HCT116 (cell line): ENCODE results near the gene LHX4. TPM values are rescaled to one million over a fixed set of nuclear protein-coding genes. Genes with fewer than 3 reads are reported as not detected.

Experiments used
- ATAC-seq: fragments of 200-7000 bp; cut with Tn5 transposase; 2 replicates; pipeline ENCODE4 v1.9.1; 2020; ENCODE audit warnings: mild to moderate bottlenecking, moderate library complexity
- BruUV-seq: library from RNA; stranded (reverse); fragments of 400-500 nt; replicated peaks from 2 replicates; lab custom pipeline; 2021; lab: Mats Ljungman, UMichigan
- CTCF ChIA-PET: fragments of 300-600 bp; sonication (Branson Sonifier 250); formaldehyde crosslinking; loops from one replicate; lab custom pipeline; 2021; ENCODE audit warnings: antibody characterized with exemption; lab: Charles Lee
- POLR2A ChIA-PET: fragments of 300-600, 350-600 bp; sonication (Branson Sonifier 250); formaldehyde crosslinking; loops from one replicate; lab custom pipeline; 2021; ENCODE audit warnings: antibody characterized with exemption; lab: Charles Lee
- RAD21 ChIA-PET, 2 experiments: fragments of 300-600 bp; sonication (Branson Sonifier 250); formaldehyde crosslinking; loops; one replicate each; lab custom pipeline; 2023; ENCODE audit warnings: low total read pairs in 2 of 2; ENCODE audit not compliant: uncharacterized antibody in 2 of 2, unreplicated experiment in 2 of 2, low non-redundant PET in 1 of 2; lab: Charles Lee
- DNase-seq: peaks from one replicate; pipeline ENCODE4 v3.0.0-alpha.2; 2010; ENCODE audit warnings: low read depth, low spot score
- H2AFZ ChIP-seq: fragments of 200-600 bp; shearing (Covaris generic), sonication (generic); 2 replicates; pipeline ENCODE4 v1.6.1; 2017; ENCODE audit warnings: low read depth, mixed run types, mixed read lengths, antibody characterized with exemption, low read length; ENCODE audit not compliant: poor library complexity, severe bottlenecking
- H3K27ac ChIP-seq: 2 replicates; pipeline ENCODE4 v1.5.1; 2012; ENCODE audit warnings: low read depth, low read length
- H3K27me3 ChIP-seq: fragments of 200-600 bp; sonication (generic); 2 replicates; pipeline ENCODE4 v1.6.1; 2016; ENCODE audit warnings: mixed run types, low read length, mixed read lengths; ENCODE audit not compliant: insufficient read depth
- H3K36me3 ChIP-seq, 2 experiments: fragments of 200-500 bp in 1 of 2; fragments of 200-600 bp in 1 of 2; sonication (Bioruptor generic) in 1 of 2; sonication (generic) in 1 of 2; 2 replicates each; pipeline versions ENCODE4 v1.5.1 to v1.6.1; 2014 to 2016; ENCODE audit warnings: low read length in 2 of 2, inconsistent platforms in 1 of 2, mixed read lengths in 1 of 2, mixed run types in 1 of 2; ENCODE audit not compliant: insufficient read depth in 2 of 2, control insufficient read depth in 1 of 2
- H3K4me1 ChIP-seq, 2 experiments: fragments of 200-600 bp in 1 of 2; sonication (generic) in 1 of 2; 2 replicates each; pipeline versions ENCODE4 v1.5.1 to v1.6.1; 2012 to 2017; ENCODE audit warnings: low read length in 2 of 2, inconsistent platforms in 1 of 2, mild to moderate bottlenecking in 1 of 2, mixed read lengths in 1 of 2, mixed run types in 1 of 2, moderate library complexity in 1 of 2; ENCODE audit not compliant: insufficient read depth in 2 of 2, control insufficient read depth in 1 of 2
- H3K4me2 ChIP-seq: fragments of 200-600 bp; sonication (generic); 2 replicates; pipeline ENCODE4 v1.6.1; 2017; ENCODE audit warnings: mixed run types, low read length, mixed read lengths
- H3K4me3 ChIP-seq, 2 experiments: fragments of 200-600 bp in 1 of 2; sonication (generic) in 1 of 2; replicated peaks in 1 of 2; 2 replicates each; pipeline ENCODE4 v1.5.1; 2011 to 2016; ENCODE audit warnings: low read length in 2 of 2, control low read depth in 1 of 2, low read depth in 1 of 2, mild to moderate bottlenecking in 1 of 2, mixed read lengths in 1 of 2, mixed run types in 1 of 2
- H3K79me2 ChIP-seq: fragments of 200-600 bp; sonication (generic); 2 replicates; pipeline ENCODE4 v1.6.1; 2017; ENCODE audit warnings: mild to moderate bottlenecking, mixed run types, low read length, moderate library complexity, mixed read lengths; ENCODE audit not compliant: insufficient read depth
- H3K9ac ChIP-seq: fragments of 200-600 bp; sonication (generic); 2 replicates; pipeline ENCODE4 v1.6.1; 2016; ENCODE audit warnings: low read length, mixed read lengths
- H3K9me2 ChIP-seq: fragments of 200-600 bp; sonication (generic), shearing (Covaris generic); 2 replicates; pipeline ENCODE4 v1.6.1; 2017; ENCODE audit warnings: mixed run types, mild to moderate bottlenecking, moderate library complexity; ENCODE audit not compliant: insufficient read depth
- H3K9me3 ChIP-seq, 2 experiments: fragments of 200-500 bp in 1 of 2; fragments of 200-600 bp in 1 of 2; sonication (Bioruptor generic) in 1 of 2; sonication (generic) in 1 of 2; 2 replicates each; pipeline ENCODE4 v1.6.1; 2014 to 2017; ENCODE audit warnings: low read length in 2 of 2, mixed read lengths in 2 of 2, inconsistent platforms in 1 of 2, low read depth in 1 of 2, mild to moderate bottlenecking in 1 of 2, mixed run types in 1 of 2, moderate library complexity in 1 of 2; ENCODE audit not compliant: control insufficient read depth in 1 of 2, insufficient read depth in 1 of 2
- H4K20me1 ChIP-seq: fragments of 200-600 bp; sonication (generic), shearing (Covaris generic); 2 replicates; pipeline ENCODE4 v1.6.1; 2017; ENCODE audit warnings: mixed run types, mild to moderate bottlenecking, moderate library complexity; ENCODE audit not compliant: insufficient read depth
- EGR1 ChIP-seq: IDR thresholded peaks from 2 replicates; pipeline ENCODE4 v1.6.1; 2012; ENCODE audit warnings: low read depth
- ELF1 ChIP-seq: IDR thresholded peaks from 2 replicates; pipeline ENCODE4 v1.6.1; 2012; ENCODE audit warnings: low read depth, borderline replicate concordance
- FOSL1 ChIP-seq: IDR thresholded peaks from 2 replicates; pipeline ENCODE4 v1.6.1; 2012; ENCODE audit warnings: low read depth
- JUND ChIP-seq: IDR thresholded peaks from 2 replicates; pipeline ENCODE4 v1.6.1; 2012
- MAX ChIP-seq: IDR thresholded peaks from 2 replicates; pipeline ENCODE4 v1.6.1; 2012
- POLR2AphosphoS5 ChIP-seq: IDR thresholded peaks from 2 replicates; pipeline ENCODE4 v1.6.1; 2011; ENCODE audit warnings: mild to moderate bottlenecking, low read depth, low read length, moderate library complexity
- REST ChIP-seq: IDR thresholded peaks from 2 replicates; pipeline ENCODE4 v1.6.1; 2012; ENCODE audit warnings: low read depth
- SIN3A ChIP-seq: IDR thresholded peaks from 2 replicates; pipeline ENCODE4 v1.6.1; 2012; ENCODE audit warnings: low read depth
- TCF7L2 ChIP-seq: IDR thresholded peaks from 2 replicates; pipeline ENCODE4 v1.7.0; 2011; ENCODE audit warnings: borderline replicate concordance, inconsistent platforms; ENCODE audit not compliant: insufficient read depth, insufficient read length; ENCODE audit errors: extremely low read depth
- intact Hi-C: fragments of 100-400 bp; cut with micrococcal nuclease; formaldehyde crosslinking; loops from 2 replicates; pipeline ENCODE4 v1.10.0; 2022
- total RNA-seq: library from RNA; stranded (reverse); gene quantifications from one replicate; pipeline ENCODE4 v1.2.1, GENCODE V29; 2021; ENCODE audit not compliant: unreplicated experiment

The LHX4 gene
- total RNA-seq, 1 experiment from 2014 or later, result 0.44 TPM

- Histone ChIP-seq H3K79me2 (no peaks in the 10 kb centered on the region), H3K4me1 (peaks cover 0 to 8% of the 10 kb centered on the region in 2 experiments; a peak in 1 of 4 replicates), H3K4me3 (no peak overlapping the region), H3K9me3 (no peaks in the 10 kb centered on the region), H4K20me1 (no peaks in the 10 kb centered on the region), H2AFZ (no peak overlapping the region), H3K9me2 (no peaks in the 10 kb centered on the region), H3K36me3 (no peaks in the 10 kb centered on the region), H3K4me2 (no peak overlapping the region), H3K9ac (no peak overlapping the region), H3K27ac (no peak overlapping the region), H3K27me3 (no peaks in the 10 kb centered on the region)
- POLR2A ChIA-PET, result no interaction called here
- RAD21 ChIA-PET, result no interaction called here
- CTCF ChIA-PET, result no interaction called here
- ATAC-seq (no peak), DNase-seq (no peak)
- intact Hi-C loops, result no loop called here
- no peak for TF ChIP-seq POLR2AphosphoS5
- TF ChIP-seq FOSL1, result no peak
- no peak for TF ChIP-seq MAX
- no peak for TF ChIP-seq JUND
- TF ChIP-seq TCF7L2, result no peak
- no peak for TF ChIP-seq EGR1
- no peak for TF ChIP-seq REST
- no peak for TF ChIP-seq SIN3A
- TF ChIP-seq ELF1, result no peak
- BruUV-seq, result no TSS peak
Observed at GRCh38 chr1:180217006-180217405, 13.1 kb upstream of the LHX4 start.
